HT-29 (cell line): Measurements from ENCODE around the gene CSMD2. TPM values are rescaled to one million over a fixed set of nuclear protein-coding genes. Genes with fewer than 3 reads are reported as not detected.
"Not testable (repeated sequence)": the region's sequence is repeated elsewhere in the genome, so short reads cannot be mapped to it uniquely, and the experiment has no call there.

Experiments
- DNase-seq: peaks from one replicate; pipeline ENCODE4 v3.0.0-alpha.2; 2015; ENCODE audit warnings: low spot score
- total RNA-seq: library from RNA; depleted of rRNA; stranded (reverse); fragments of >200 nt; shearing (Covaris generic); gene quantifications from 2 replicates; pipeline ENCODE4 v1.2.3, GENCODE V29; 2014

CSMD2 gene
- total RNA-seq, 1 experiment from 2014 or later = not detected

GRCh38 chr1:34113362-34113761 is 51.7 kb downstream of the CSMD2 start:
- no peak for DNase-seq

- DNase-seq = no peak
These were observed 56.3 kb downstream of the CSMD2 start for GRCh38 chr1:34108711-34109110.

- no peak for DNase-seq
These were observed 56.8 kb downstream of the CSMD2 start for GRCh38 chr1:34108269-34108668.

- DNase-seq = no peak
These were observed 63.9 kb downstream of the CSMD2 start for GRCh38 chr1:34101151-34101550.

- no peak for DNase-seq
These were observed 64.7 kb downstream of the CSMD2 start for GRCh38 chr1:34100332-34100731.

GRCh38 chr1:34092399-34092798 is 72.6 kb downstream of the CSMD2 start:
- not testable (repeated sequence) for DNase-seq

GRCh38 chr1:34089731-34090130 is 75.3 kb downstream of the CSMD2 start:
- no peak for DNase-seq

- no peak for DNase-seq
These were observed 77.0 kb downstream of the CSMD2 start for GRCh38 chr1:34087986-34088385.

GRCh38 chr1:34086561-34086960 is 78.5 kb downstream of the CSMD2 start:
- no peak for DNase-seq

- no peak for DNase-seq
These were observed 81.1 kb downstream of the CSMD2 start for GRCh38 chr1:34083974-34084373.

GRCh38 chr1:34082085-34082670 is 82.9 kb downstream of the CSMD2 start:
- not testable (repeated sequence) for DNase-seq

GRCh38 chr1:34078383-34078782 is 86.6 kb downstream of the CSMD2 start:
- DNase-seq = no peak

GRCh38 chr1:34075576-34075975 is 89.5 kb downstream of the CSMD2 start:
- no peak for DNase-seq

- no peak for DNase-seq
These were observed 91.9 kb downstream of the CSMD2 start for GRCh38 chr1:34073028-34073695.

- no peak for DNase-seq
These were observed 94.7 kb downstream of the CSMD2 start for GRCh38 chr1:34070201-34070836.

GRCh38 chr1:34066981-34067603 is 97.9 kb downstream of the CSMD2 start:
- DNase-seq = no peak

GRCh38 chr1:34066166-34066565 is 98.9 kb downstream of the CSMD2 start:
- no peak for DNase-seq

GRCh38 chr1:34065498-34065897 is 99.5 kb downstream of the CSMD2 start:
- no peak for DNase-seq

GRCh38 chr1:34060901-34061415 is 104.1 kb downstream of the CSMD2 start:
- DNase-seq = no peak

GRCh38 chr1:34060187-34060730 is 104.8 kb downstream of the CSMD2 start:
- DNase-seq = no peak

GRCh38 chr1:34057347-34058130 is 107.5 kb downstream of the CSMD2 start:
- no peak for DNase-seq
